IPS-18c (cell line): ENCODE results near the gene MED27.

ENCODE experiments used
- H3K4me3 ChIP-seq: 2 replicates; pipeline ENCODE4 v1.7.0; 2013; ENCODE audit warnings: low read depth, mild to moderate bottlenecking, low read length, moderate library complexity; ENCODE audit not compliant: insufficient read depth
- H3K9me3 ChIP-seq: one replicate; pipeline ENCODE4 v1.6.1; 2013; ENCODE audit warnings: mild to moderate bottlenecking, low read length, moderate library complexity; ENCODE audit not compliant: control insufficient read depth, insufficient read depth

The MED27 gene

DNA sequence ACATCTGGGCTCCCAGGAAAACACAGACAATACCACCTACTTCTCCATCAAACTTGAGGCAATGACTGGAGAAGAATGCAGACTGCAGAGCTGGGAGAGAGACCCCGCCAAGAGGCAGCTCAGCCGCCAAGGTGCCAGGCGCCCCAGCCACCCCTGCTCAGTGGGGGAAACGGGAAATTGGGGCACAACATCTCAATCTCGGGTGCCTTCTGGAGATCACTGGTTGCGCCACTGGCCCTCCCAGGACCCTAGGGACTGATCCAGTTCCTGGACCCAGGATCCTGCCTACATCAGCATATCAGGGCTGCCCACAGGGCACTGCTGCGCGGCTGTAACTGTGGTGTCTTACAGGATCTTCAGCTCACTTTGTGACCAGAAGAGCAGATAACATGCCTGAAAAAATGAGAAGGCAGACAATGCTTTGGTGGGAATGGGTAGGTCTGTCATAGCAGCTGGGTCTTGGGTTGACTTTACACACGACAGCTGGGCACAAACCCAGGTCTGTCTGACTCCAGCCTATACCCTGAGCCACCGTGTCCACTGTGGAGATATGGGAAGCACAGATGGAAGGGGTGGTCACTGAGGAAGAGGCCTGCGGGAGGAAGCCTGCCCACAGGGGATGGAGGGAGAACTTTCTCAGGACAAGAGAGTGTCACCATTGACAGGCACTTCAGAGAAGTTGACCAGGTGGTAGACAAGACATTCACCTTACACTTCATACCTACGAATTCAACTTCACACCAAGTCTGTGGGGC is 204.6 kb downstream of the MED27 start:
- Histone ChIP-seq H3K4me3 (no peak overlapping the region), H3K9me3 (peaks cover 2% of the 10 kb centered on the region)

DNA sequence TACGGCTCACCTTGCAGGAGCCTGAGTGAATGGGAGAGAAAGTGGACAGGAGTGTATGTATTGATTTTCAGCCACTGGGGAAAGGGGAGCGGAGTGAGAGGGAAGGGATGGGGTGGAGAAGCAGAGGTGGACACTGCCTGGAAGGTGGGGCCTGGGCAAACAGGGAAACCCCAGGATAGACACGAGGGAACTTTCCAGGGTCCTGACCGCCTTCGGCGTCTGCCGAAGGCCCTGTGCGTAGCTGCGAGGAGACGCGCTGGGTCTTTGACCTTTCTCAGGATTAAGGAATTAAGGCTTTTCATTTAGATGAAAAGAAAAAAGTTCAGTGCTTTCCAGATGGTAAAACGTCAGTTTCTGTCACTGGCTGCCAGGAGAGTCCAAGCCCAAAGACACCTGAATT is 205.2 kb downstream of the MED27 start:
- no peak overlapping the region for H3K4me3 ChIP-seq
- H3K9me3 ChIP-seq: peaks cover 2% of the 10 kb centered on the region

DNA sequence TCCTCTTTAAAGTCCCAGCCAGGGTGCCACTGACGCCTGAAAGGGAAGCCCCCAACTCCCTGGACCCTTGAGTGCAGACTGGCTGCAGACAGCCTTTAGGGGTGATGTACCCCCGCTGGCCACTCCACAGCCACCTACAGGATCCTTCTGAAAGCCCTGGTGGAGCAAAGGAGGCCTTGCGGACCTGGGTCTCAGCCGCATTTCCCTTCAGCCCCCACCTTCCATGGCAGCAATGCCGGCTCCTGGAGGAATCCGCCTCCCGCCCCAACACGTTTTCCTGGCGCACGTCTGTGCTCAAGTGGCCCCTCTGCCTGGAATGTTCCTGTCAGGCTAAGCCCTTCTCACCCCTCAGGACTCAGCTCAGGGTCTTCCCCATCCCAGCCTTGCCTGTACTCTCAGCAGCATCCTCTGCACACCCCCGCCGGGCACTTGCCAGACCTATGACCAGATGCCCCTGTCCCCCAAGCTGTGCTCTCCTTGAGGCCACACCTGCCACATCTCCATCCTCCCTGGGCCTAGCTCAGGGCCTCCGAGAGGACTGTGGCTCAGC is 205.7 kb downstream of the MED27 start:
- peaks cover 2% of the 10 kb centered on the region for H3K9me3 ChIP-seq
- H3K4me3 ChIP-seq: no peak overlapping the region

- peaks cover 2% of the 10 kb centered on the region for H3K9me3 ChIP-seq
- no peak overlapping the region for H3K4me3 ChIP-seq
Observed at GRCh38 chr9:131873335-131873734, 206.3 kb downstream of the MED27 start.

DNA sequence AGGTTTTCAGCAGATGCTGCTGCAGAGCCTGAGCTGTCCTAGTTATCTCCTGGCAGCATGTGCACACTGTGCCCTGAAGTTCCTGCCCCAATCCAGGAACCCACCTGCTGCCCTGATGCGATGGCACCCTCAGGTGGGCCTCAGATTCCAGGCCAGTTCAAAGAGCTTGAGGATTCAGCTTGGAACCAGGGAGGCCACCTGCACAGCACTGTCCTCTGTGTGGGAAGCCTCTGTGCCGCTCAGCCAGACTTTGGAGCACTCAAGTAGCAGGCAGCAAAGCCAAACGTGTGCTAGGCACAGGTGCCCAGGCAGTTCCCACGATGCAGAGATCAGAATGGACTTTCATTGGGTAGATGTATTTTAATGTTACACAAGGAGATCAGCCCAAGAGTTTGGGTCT is 207.0 kb downstream of the MED27 start:
- Histone ChIP-seq H3K9me3 (peaks cover 2% of the 10 kb centered on the region), H3K4me3 (no peak overlapping the region)

DNA sequence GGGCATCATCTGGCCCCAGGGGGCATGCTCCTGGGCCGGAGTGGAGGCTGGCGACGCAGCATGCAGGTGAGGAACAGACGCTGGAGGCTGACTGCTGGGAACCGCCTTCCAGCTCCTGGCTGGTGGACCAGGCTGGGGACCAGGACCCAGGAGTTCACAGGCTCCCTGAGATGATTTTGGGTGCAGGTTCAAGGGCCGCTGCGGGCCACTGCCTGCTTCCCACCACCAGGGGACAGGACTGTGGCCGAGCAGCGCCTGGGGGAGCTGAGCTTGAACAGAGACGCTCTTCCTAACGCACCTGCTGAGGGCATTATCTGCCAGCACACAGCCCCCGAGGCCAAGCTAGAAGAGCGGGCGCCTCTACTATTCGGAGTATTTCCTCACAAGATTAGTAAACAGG is 207.7 kb downstream of the MED27 start:
- peaks cover 2% of the 10 kb centered on the region for H3K9me3 ChIP-seq
- no peak overlapping the region for H3K4me3 ChIP-seq

- H3K4me3 ChIP-seq: no peak overlapping the region
- H3K9me3 ChIP-seq: no peaks in the 10 kb centered on the region
Observed at GRCh38 chr9:131870156-131870555, 209.5 kb downstream of the MED27 start.

- H3K4me3 ChIP-seq: no peak overlapping the region
- no peaks in the 10 kb centered on the region for H3K9me3 ChIP-seq
Observed at GRCh38 chr9:131869348-131869747, 210.3 kb downstream of the MED27 start.

DNA sequence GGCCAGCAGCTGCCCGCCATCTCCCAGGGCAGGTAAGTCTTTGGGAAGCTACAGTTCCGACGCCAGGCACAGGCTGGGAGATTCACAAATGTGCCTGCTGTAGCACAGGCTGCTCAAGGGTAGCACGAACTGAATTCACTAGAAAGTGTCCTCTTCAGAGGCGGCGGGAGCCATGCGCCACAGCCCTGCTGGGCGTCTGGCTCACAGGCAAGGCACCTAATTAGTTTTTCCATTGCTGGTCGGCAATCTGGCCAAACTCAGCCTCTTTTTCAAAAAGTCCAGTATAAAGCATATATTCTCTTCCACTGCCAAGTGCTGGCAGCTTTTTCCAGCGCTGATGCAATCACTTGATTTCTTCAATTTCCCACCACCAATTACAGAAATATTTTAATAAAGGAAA is 210.9 kb downstream of the MED27 start:
- H3K4me3 ChIP-seq: no peak overlapping the region

GRCh38 chr9:131867611-131868192 is 212.0 kb downstream of the MED27 start:
- H3K9me3 ChIP-seq: no peaks in the 10 kb centered on the region
- no peak overlapping the region for H3K4me3 ChIP-seq

More for the DNA sequence above, 210.9 kb downstream of the MED27 start:
- no peaks in the 10 kb centered on the region for H3K9me3 ChIP-seq

- Histone ChIP-seq H3K9me3 (no peaks in the 10 kb centered on the region), H3K4me3 (no peak overlapping the region)
Observed at GRCh38 chr9:131865446-131866195, 214.0 kb downstream of the MED27 start.

DNA sequence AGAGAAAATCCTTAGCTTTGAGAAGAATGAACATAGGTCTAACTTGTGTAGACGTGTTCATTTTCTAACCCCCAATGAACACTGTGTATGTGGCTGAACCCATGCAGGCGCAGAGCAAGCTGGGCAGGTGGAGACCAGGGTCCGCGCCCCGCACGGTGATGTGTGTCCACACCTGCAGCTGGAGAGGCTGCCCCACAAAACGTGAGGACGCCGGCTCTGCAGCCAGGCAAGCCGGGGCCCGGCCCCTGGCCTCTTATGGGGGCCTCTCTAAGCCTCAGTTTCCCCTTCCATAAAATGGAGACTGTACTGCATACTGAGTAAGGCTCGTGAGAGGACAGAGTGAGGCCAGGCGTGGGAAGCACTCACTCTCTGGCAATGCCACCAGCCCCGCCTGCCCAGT is 215.1 kb downstream of the MED27 start:
- Histone ChIP-seq H3K9me3 (no peaks in the 10 kb centered on the region), H3K4me3 (no peak overlapping the region)

DNA sequence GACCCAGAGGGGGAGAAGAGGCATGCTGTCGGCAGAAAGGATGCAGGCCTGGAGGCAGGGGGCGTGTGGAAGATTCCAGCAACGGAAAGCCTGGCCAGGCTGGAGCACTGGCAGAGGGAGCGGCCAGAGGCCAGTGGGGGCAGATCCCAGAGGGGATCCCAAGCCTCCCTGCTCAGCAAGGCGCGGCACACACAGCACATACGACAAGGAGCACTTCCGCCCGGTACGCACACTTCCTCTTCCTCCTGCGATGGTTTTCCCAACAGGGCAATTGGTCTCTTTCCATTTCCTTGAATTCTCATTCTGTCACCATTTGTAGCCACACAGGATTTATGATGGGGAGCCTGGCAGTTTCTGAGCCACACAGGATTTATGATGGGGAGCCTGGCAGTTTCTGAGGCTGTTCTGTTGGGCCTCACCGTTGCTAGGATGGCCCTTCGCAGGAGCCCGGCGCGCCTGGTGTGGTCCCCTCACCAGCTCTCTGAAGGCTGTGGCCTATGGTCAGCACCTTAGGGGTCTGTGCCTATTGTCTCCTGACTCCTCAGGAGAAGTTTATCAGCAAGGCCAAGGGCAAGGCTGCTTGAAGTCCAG is 216.3 kb downstream of the MED27 start:
- no peak overlapping the region for H3K4me3 ChIP-seq
- peaks cover 3% of the 10 kb centered on the region for H3K9me3 ChIP-seq

GRCh38 chr9:131862261-131862660 is 217.4 kb downstream of the MED27 start:
- no peak overlapping the region for H3K4me3 ChIP-seq

DNA sequence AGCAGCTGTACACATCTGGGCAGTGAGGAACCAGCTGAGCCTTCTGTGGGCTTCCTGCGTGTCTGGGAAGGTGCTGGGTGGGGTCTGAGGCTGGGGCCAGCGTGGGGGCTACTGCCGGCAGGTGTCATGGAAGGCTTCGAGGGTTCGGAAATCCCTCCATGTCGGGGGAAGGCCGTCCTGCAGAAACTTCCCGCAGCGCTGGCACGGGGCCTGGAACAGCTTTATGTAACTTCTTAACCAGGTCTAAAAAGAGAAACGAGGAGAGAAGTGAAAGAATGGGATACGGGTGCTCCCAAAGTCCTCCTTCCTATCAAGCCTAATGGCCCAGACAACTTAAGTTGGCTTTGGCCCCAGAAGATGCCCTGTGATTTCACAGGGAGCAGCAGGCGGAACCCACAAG is 219.2 kb downstream of the MED27 start:
- Histone ChIP-seq H3K4me3 (no peak overlapping the region), H3K9me3 (peaks cover 4% of the 10 kb centered on the region)

More at GRCh38 chr9:131862261-131862660, 217.4 kb downstream of the MED27 start:
- peaks cover 4% of the 10 kb centered on the region for H3K9me3 ChIP-seq

DNA sequence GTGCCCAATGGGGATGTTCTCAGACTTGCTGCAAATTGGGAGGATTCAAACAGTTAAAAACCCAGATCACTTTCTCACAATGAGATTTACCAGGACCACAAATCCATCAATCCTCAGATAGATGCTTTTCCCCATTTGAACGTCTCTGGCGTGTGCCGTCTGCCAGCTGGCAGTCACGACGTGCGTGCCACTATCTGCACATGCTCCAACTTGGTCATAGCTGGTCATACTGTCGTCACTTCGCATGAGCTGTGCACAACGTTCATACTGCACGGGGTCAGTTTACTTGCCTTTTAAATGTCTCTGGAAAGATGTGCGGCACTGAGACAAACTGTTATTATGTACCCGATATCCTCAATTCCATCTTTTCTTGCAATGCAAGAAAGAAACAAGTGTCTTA is 221.5 kb downstream of the MED27 start:
- H3K4me3 ChIP-seq: no peak overlapping the region
- H3K9me3 ChIP-seq: peaks cover 4% of the 10 kb centered on the region

GRCh38 chr9:131856105-131856504 is 223.6 kb downstream of the MED27 start:
- Histone ChIP-seq H3K4me3 (no peak overlapping the region), H3K9me3 (peaks cover 4% of the 10 kb centered on the region)
